GM12892 (cell line): Measurements from ENCODE around the gene DYRK1A.

Source experiments
- DNase-seq: peaks from one replicate; pipeline ENCODE4 v3.0.0; 2011; ENCODE audit not compliant: insufficient read length
- FAIRE-seq: peaks from 2 replicates; lab custom pipeline; 2011; peaks lifted over from hg19 to GRCh38; lab: Jason Lieb, UNC
- POLR2A ChIP-seq: IDR thresholded peaks from 2 replicates; pipeline ENCODE4 v1.6.1; 2011; ENCODE audit warnings: low read depth, low read length, control low read depth
- POLR2AphosphoS5 ChIP-seq: IDR thresholded peaks from 2 replicates; pipeline ENCODE4 v1.6.1; 2011; ENCODE audit warnings: low read depth, low read length, control low read depth
- TAF1 ChIP-seq: IDR thresholded peaks from 2 replicates; pipeline ENCODE4 v1.6.1; 2011; ENCODE audit warnings: low read depth, mild to moderate bottlenecking, control low read depth, low read length, borderline replicate concordance

Gene DYRK1A

GRCh38 chr21:37378700-37379139 lies 12.1 kb downstream of the DYRK1A start:
- peak; percentile 9 for FAIRE-seq
- TF ChIP-seq POLR2AphosphoS5, result no peak
- no peak for TF ChIP-seq TAF1
- TF ChIP-seq POLR2A, result no peak

GRCh38 chr21:37380349-37381323 lies 14.1 kb downstream of the DYRK1A start:
- no peak for FAIRE-seq

More at GRCh38 chr21:37378700-37379139, 12.1 kb downstream of the DYRK1A start:
- no peak for DNase-seq

GRCh38 chr21:37381883-37382585 lies 15.5 kb downstream of the DYRK1A start:
- DNase-seq, result no peak
- FAIRE-seq, result no peak
- TF ChIP-seq TAF1, result no peak
- TF ChIP-seq POLR2AphosphoS5, result no peak
- no peak for TF ChIP-seq POLR2A

More at GRCh38 chr21:37380349-37381323, 14.1 kb downstream of the DYRK1A start:
- no peak for DNase-seq
- no peak for TF ChIP-seq POLR2A
- no peak for TF ChIP-seq POLR2AphosphoS5
- TF ChIP-seq TAF1, result no peak

GRCh38 chr21:37383086-37383485 lies 16.5 kb downstream of the DYRK1A start:
- TF ChIP-seq POLR2AphosphoS5 (no peak), POLR2A (no peak), TAF1 (no peak)
- no peak for DNase-seq
- no peak for FAIRE-seq

GRCh38 chr21:37383784-37384311 lies 17.3 kb downstream of the DYRK1A start:
- no peak for DNase-seq
- FAIRE-seq, result peak; percentile 9
- no peak for TF ChIP-seq TAF1
- TF ChIP-seq POLR2AphosphoS5, result no peak
- TF ChIP-seq POLR2A, result no peak

GRCh38 chr21:37384416-37384815 lies 17.8 kb downstream of the DYRK1A start:
- FAIRE-seq, result peak; percentile 24
- TF ChIP-seq TAF1, result no peak
- DNase-seq, result no peak

GRCh38 chr21:37385179-37385765 lies 18.7 kb downstream of the DYRK1A start:
- FAIRE-seq (no peak), DNase-seq (no peak)
- no peak for TF ChIP-seq TAF1

GRCh38 chr21:37386151-37386550 lies 19.6 kb downstream of the DYRK1A start:
- DNase-seq (no peak), FAIRE-seq (no peak)
- TF ChIP-seq POLR2A, result no peak
- TF ChIP-seq TAF1, result no peak
- TF ChIP-seq POLR2AphosphoS5, result no peak

GRCh38 chr21:37389456-37389855 lies 22.9 kb downstream of the DYRK1A start:
- TF ChIP-seq POLR2A (no peak), POLR2AphosphoS5 (no peak), TAF1 (no peak)
- no peak for FAIRE-seq

GRCh38 chr21:37391666-37392065 lies 25.1 kb downstream of the DYRK1A start:
- DNase-seq (no peak), FAIRE-seq (no peak)
- TF ChIP-seq TAF1, result no peak
- TF ChIP-seq POLR2A, result no peak
- TF ChIP-seq POLR2AphosphoS5, result no peak

More at GRCh38 chr21:37389456-37389855, 22.9 kb downstream of the DYRK1A start:
- no peak for DNase-seq

- no peak for DNase-seq
- no peak for FAIRE-seq
- TF ChIP-seq POLR2A, result no peak
- no peak for TF ChIP-seq TAF1
- no peak for TF ChIP-seq POLR2AphosphoS5
These were observed 25.9 kb downstream of the DYRK1A start for GRCh38 chr21:37392441-37392840.
